Peyer's patch (tissue), 4 donors: ENCODE measurements around the gene PLCXD3. TPM values are rescaled to one million over a fixed set of nuclear protein-coding genes. Genes with fewer than 3 reads are reported as not detected.

ENCODE experiments used
- DNase-seq, 3 donors: peaks; one replicate each; pipeline ENCODE4 v3.0.0-alpha.2; 2017 to 2019
- H3K27ac ChIP-seq, 4 donors: fragments of 200-600 bp; sonication (generic); one replicate each; pipeline ENCODE4 v1.5.1; 2016 to 2019
- H3K27me3 ChIP-seq, 2 donors: fragments of 200-600 bp; sonication (generic); one replicate each; pipeline ENCODE4 v1.5.1; 2019
- H3K36me3 ChIP-seq, 3 donors: fragments of 200-600 bp; sonication (generic); one replicate each; pipeline ENCODE4 v1.5.1; 2016 to 2019
- H3K4me1 ChIP-seq, 4 donors: fragments of 200-600 bp; sonication (generic); one replicate each; pipeline ENCODE4 v1.5.1; 2016 to 2019
- H3K4me3 ChIP-seq, 4 donors: fragments of 200-600 bp; sonication (generic); 1 replicate in 3 of 4; 2 replicates in 1 of 4; pipeline ENCODE4 v1.5.1; 2016 to 2019; ENCODE audit warnings: mild to moderate bottlenecking in 1 of 4
- H3K9me3 ChIP-seq, 4 donors: fragments of 200-600 bp; sonication (generic); one replicate each; pipeline ENCODE4 v1.5.1; 2016 to 2019; ENCODE audit warnings: mild to moderate bottlenecking in 1 of 4
- CTCF ChIP-seq, 6 experiments: fragments of 450-650 bp in 4 of 6; fragments of 200-600 bp in 2 of 6; sonication (generic) in 1 of 6; IDR thresholded peaks; one replicate each; pipeline ENCODE4 v1.5.1; 2017 to 2019; ENCODE audit warnings: antibody characterized with exemption in 6 of 6, mild to moderate bottlenecking in 3 of 6, moderate library complexity in 1 of 6
- POLR2A ChIP-seq, 2 donors: fragments of 450-650 bp; IDR thresholded peaks; one replicate each; pipeline ENCODE4 v1.5.1; 2017; ENCODE audit warnings: antibody characterized with exemption in 2 of 2, mild to moderate bottlenecking in 2 of 2, moderate library complexity in 2 of 2
- total RNA-seq, 4 donors: library from RNA; depleted of rRNA; stranded (reverse); fragments of >200 nt; gene quantifications; one replicate each; pipeline ENCODE4 v1.1.0, GENCODE V29; 2016

Gene PLCXD3
- total RNA-seq, 4 donors from 2014 or later, result 0.83 to 2.8 (median 1.6) TPM

GRCh38 chr5:41364346-41364745 lies 146.1 kb downstream of the PLCXD3 start:
- Histone ChIP-seq H3K36me3 (no peaks in the 10 kb centered on the region), H3K9me3 (no peaks in the 10 kb centered on the region), H3K4me3 (no peak overlapping the region), H3K4me1 (no peaks in the 10 kb centered on the region), H3K27me3 (no peaks in the 10 kb centered on the region), H3K27ac (no peak overlapping the region)
- no peak for TF ChIP-seq POLR2A (IDR thresholded peaks at IDR 0.05)
- TF ChIP-seq CTCF (IDR thresholded peaks at IDR 0.05), result no peak
- DNase-seq, result no peak

GRCh38 chr5:41363343-41363986 lies 146.9 kb downstream of the PLCXD3 start:
- Histone ChIP-seq H3K36me3 (no peaks in the 10 kb centered on the region), H3K27me3 (no peaks in the 10 kb centered on the region), H3K4me1 (no peaks in the 10 kb centered on the region), H3K4me3 (no peak overlapping the region), H3K27ac (no peak overlapping the region), H3K9me3 (no peaks in the 10 kb centered on the region)
- DNase-seq, result no peak
- no peak for TF ChIP-seq CTCF (IDR thresholded peaks at IDR 0.05)
- no peak for TF ChIP-seq POLR2A (IDR thresholded peaks at IDR 0.05)

- no peak for TF ChIP-seq POLR2A (IDR thresholded peaks at IDR 0.05)
- no peak for TF ChIP-seq CTCF (IDR thresholded peaks at IDR 0.05)
- H3K36me3 ChIP-seq, result no peaks in the 10 kb centered on the region
- no peak for DNase-seq
- H3K27me3 ChIP-seq, result no peaks in the 10 kb centered on the region
- no peaks in the 10 kb centered on the region for H3K4me1 ChIP-seq
- no peak overlapping the region for H3K27ac ChIP-seq
- no peaks in the 10 kb centered on the region for H3K9me3 ChIP-seq
- no peak overlapping the region for H3K4me3 ChIP-seq
Observed at GRCh38 chr5:41356786-41357185, 153.6 kb downstream of the PLCXD3 start.

GRCh38 chr5:41349846-41350245 lies 160.6 kb downstream of the PLCXD3 start:
- Histone ChIP-seq H3K9me3 (no peaks in the 10 kb centered on the region), H3K27me3 (no peaks in the 10 kb centered on the region), H3K4me3 (no peak overlapping the region), H3K36me3 (no peaks in the 10 kb centered on the region), H3K4me1 (no peaks in the 10 kb centered on the region), H3K27ac (no peak overlapping the region)
- TF ChIP-seq POLR2A (IDR thresholded peaks at IDR 0.05) (no peak), CTCF (IDR thresholded peaks at IDR 0.05) (no peak)
- no peak for DNase-seq

- no peaks in the 10 kb centered on the region for H3K36me3 ChIP-seq
- H3K4me3 ChIP-seq, result no peak overlapping the region
- H3K27me3 ChIP-seq, result no peaks in the 10 kb centered on the region
- TF ChIP-seq POLR2A (IDR thresholded peaks at IDR 0.05), result no peak
- no peak for TF ChIP-seq CTCF (IDR thresholded peaks at IDR 0.05)
- no peak overlapping the region for H3K27ac ChIP-seq
- no peak for DNase-seq
- H3K9me3 ChIP-seq, result no peaks in the 10 kb centered on the region
- no peaks in the 10 kb centered on the region for H3K4me1 ChIP-seq
Observed at GRCh38 chr5:41347569-41347968, 162.8 kb downstream of the PLCXD3 start.

- H3K4me3 ChIP-seq, result no peak overlapping the region
- no peaks in the 10 kb centered on the region for H3K9me3 ChIP-seq
- H3K27me3 ChIP-seq, result no peaks in the 10 kb centered on the region
- H3K36me3 ChIP-seq, result no peaks in the 10 kb centered on the region
- TF ChIP-seq CTCF (IDR thresholded peaks at IDR 0.05) (peak in 3 of 6 experiments; percentile 32 to 36 (median 35)), POLR2A (IDR thresholded peaks at IDR 0.05) (no peak)
- H3K27ac ChIP-seq, result no peak overlapping the region
- no peak for DNase-seq
- no peaks in the 10 kb centered on the region for H3K4me1 ChIP-seq
Observed at GRCh38 chr5:41346609-41347008, 163.8 kb downstream of the PLCXD3 start.
